MM.1S (cell line): ENCODE results near the gene CORO2A.

Experiments used
- CTCF ChIP-seq: fragments of 300-600 bp; sonication (generic); IDR thresholded peaks from 2 replicates; pipeline ENCODE4 v1.5.1; 2016; ENCODE audit warnings: antibody characterized with exemption, low read length, mixed read lengths
- EZH2 ChIP-seq: fragments of 300-600 bp; sonication (generic); optimal IDR thresholded peaks from 2 replicates; pipeline ENCODE3; 2017; ENCODE audit warnings: low read depth, mild to moderate bottlenecking, antibody characterized with exemption, low read length, mixed read lengths
- EZH2phosphoT487 ChIP-seq: fragments of 300-600 bp; sonication (generic); IDR thresholded peaks from 2 replicates; pipeline ENCODE4 v1.6.1; 2018; ENCODE audit warnings: antibody characterized with exemption, low read length

- TF ChIP-seq CTCF (no peak), EZH2 (no peak), EZH2phosphoT487 (no peak)
Observed at GRCh38 chr9:98225015-98225442, 32.6 kb upstream of the CORO2A start.
